PC-9 (cell line): ENCODE results near the gene TACC3. TPM values are rescaled to one million over a fixed set of nuclear protein-coding genes. Genes with fewer than 3 reads are reported as not detected.
"Not testable (repeated sequence)": the region's sequence is repeated elsewhere in the genome, so short reads cannot be mapped to it uniquely, and the experiment has no call there.

Experiments used
- BruUV-seq: library from RNA; stranded (reverse); fragments of 400-500 nt; replicated peaks from 2 replicates; lab custom pipeline; 2021; lab: Mats Ljungman, UMichigan
- CTCF ChIA-PET: fragments of 300-600 bp; sonication (Branson Sonifier 250); formaldehyde crosslinking; loops from one replicate; lab custom pipeline; 2022; ENCODE audit warnings: antibody characterized with exemption; lab: Charles Lee
- POLR2A ChIA-PET: fragments of 300-600 bp; sonication (Branson Sonifier 250); formaldehyde crosslinking; loops from one replicate; lab custom pipeline; 2022; ENCODE audit warnings: antibody characterized with exemption; ENCODE audit not compliant: unreplicated experiment; lab: Charles Lee
- DNase-seq, 2 experiments: peaks; one replicate each; pipeline versions ENCODE4 v3.0.0 to v3.0.0-alpha.2; 2015 to 2022; ENCODE audit warnings: mixed read lengths in 1 of 2
- H2AFZ ChIP-seq: fragments of 200-600 bp; sonication (generic); 2 replicates; pipeline ENCODE4 v1.8.1; 2017; ENCODE audit warnings: antibody characterized with exemption
- H3F3A ChIP-seq: fragments of 200-600 bp; sonication (generic); 2 replicates; pipeline ENCODE4 v1.8.1; 2017; ENCODE audit warnings: antibody characterized with exemption, mild to moderate bottlenecking, low read depth; ENCODE audit not compliant: insufficient read depth
- H3K27ac ChIP-seq: fragments of 200-600 bp; sonication (generic); 2 replicates; pipeline ENCODE4 v1.6.1; 2016; ENCODE audit warnings: mixed run types
- H3K27me3 ChIP-seq: fragments of 200-600 bp; sonication (generic); 2 replicates; pipeline ENCODE4 v1.6.1; 2016; ENCODE audit warnings: low read depth, mixed run types; ENCODE audit not compliant: insufficient read depth
- H3K36me3 ChIP-seq: fragments of 200-600 bp; sonication (generic); 2 replicates; pipeline ENCODE4 v1.6.1; 2016; ENCODE audit warnings: low read depth, mixed run types
- H3K4me1 ChIP-seq: fragments of 200-600 bp; sonication (generic); replicated peaks from 2 replicates; pipeline ENCODE4 v1.6.1; 2016; ENCODE audit warnings: mixed run types; ENCODE audit not compliant: insufficient read depth
- H3K4me2 ChIP-seq: fragments of 200-600 bp; sonication (generic); 2 replicates; pipeline ENCODE4 v1.6.1; 2017; ENCODE audit warnings: mixed run types
- H3K4me3 ChIP-seq: fragments of 200-600 bp; sonication (generic); 2 replicates; pipeline ENCODE4 v1.6.1; 2016; ENCODE audit warnings: mixed run types
- H3K79me2 ChIP-seq: fragments of 200-600 bp; sonication (generic); 2 replicates; pipeline ENCODE4 v1.6.1; 2017; ENCODE audit warnings: low read depth, mixed run types
- H3K9me2 ChIP-seq: fragments of 200-600 bp; sonication (generic); 2 replicates; pipeline ENCODE4 v1.8.1; 2017; ENCODE audit warnings: mild to moderate bottlenecking; ENCODE audit not compliant: insufficient read depth
- H3K9me3 ChIP-seq: fragments of 200-600 bp; sonication (generic); 2 replicates; pipeline ENCODE4 v1.8.1; 2016; ENCODE audit warnings: low read depth; ENCODE audit not compliant: insufficient read depth
- H4K20me1 ChIP-seq: fragments of 200-600 bp; sonication (generic); 2 replicates; pipeline ENCODE4 v1.8.1; 2017; ENCODE audit not compliant: insufficient read depth
- EZH2 ChIP-seq: fragments of 200-600 bp; sonication (generic); IDR thresholded peaks from 2 replicates; pipeline ENCODE4 v1.8.0; 2017; ENCODE audit warnings: antibody characterized with exemption, low read depth
- intact Hi-C: fragments of 100-400 bp; cut with micrococcal nuclease; formaldehyde crosslinking; loops from one replicate; pipeline ENCODE4 v1.10.0; 2022; ENCODE audit not compliant: unreplicated experiment
- total RNA-seq: library from RNA; stranded (reverse); gene quantifications from 2 replicates; pipeline ENCODE4 v1.2.3, GENCODE V29; 2021
- TF ChIP-seq, protein P1 (sequence below): fragments of 200-600 bp; sonication (generic); conservative IDR thresholded peaks from 2 replicates; pipeline ENCODE4 v1.6.1; 2017; ENCODE audit warnings: mixed run types, antibody characterized with exemption, mild to moderate bottlenecking, moderate library complexity

TACC3 gene
- total RNA-seq, 1 experiment from 2014 or later, result 134 TPM

DNA sequence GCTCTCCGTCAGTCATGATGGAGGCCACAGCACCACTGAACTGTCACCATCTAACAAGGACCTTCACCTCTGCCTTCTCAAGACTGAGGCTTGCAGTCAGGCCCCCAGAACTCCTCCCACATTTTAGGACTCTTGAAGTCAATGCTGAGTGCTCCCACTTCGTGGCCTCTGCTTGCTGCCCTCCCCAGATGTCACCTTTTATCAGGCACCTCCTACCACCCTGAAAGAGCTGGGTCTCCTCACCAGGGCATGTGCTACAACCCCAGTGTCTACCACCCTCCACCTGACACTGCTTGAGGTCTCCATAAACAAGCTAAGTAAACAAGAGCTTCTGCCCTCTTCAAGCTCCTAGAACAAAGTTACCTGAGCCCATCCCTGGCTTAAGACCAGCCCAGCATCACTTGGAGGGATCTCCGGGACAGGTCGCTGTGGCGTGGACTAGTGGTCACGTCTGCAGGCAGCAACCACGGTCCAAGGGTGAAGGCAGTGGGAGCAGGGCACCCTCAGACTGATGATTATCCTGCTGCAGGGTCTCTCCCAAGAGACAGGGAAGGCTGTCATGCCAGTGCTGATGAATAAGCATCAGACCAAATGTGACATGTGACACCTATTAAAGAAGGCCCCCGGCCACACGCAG is 29.5 kb upstream of the TACC3 start:
- Histone ChIP-seq H3K4me3 (no peak overlapping the region), H3K4me1 (no peaks in the 10 kb centered on the region), H3K4me2 (no peak overlapping the region), H3F3A (peaks cover 51% of the 10 kb centered on the region), H4K20me1 (no peaks in the 10 kb centered on the region; the same call in 1 of the 2 replicates), H3K36me3 (peaks cover 24% of the 10 kb centered on the region; the same call in 1 of the 2 replicates), H3K79me2 (no peaks in the 10 kb centered on the region), H3K9me2 (no peaks in the 10 kb centered on the region), H3K27me3 (no peaks in the 10 kb centered on the region), H3K9me3 (no peaks in the 10 kb centered on the region), H2AFZ (no peak overlapping the region), H3K27ac (no peak overlapping the region)
- TF ChIP-seq, protein P1, sequence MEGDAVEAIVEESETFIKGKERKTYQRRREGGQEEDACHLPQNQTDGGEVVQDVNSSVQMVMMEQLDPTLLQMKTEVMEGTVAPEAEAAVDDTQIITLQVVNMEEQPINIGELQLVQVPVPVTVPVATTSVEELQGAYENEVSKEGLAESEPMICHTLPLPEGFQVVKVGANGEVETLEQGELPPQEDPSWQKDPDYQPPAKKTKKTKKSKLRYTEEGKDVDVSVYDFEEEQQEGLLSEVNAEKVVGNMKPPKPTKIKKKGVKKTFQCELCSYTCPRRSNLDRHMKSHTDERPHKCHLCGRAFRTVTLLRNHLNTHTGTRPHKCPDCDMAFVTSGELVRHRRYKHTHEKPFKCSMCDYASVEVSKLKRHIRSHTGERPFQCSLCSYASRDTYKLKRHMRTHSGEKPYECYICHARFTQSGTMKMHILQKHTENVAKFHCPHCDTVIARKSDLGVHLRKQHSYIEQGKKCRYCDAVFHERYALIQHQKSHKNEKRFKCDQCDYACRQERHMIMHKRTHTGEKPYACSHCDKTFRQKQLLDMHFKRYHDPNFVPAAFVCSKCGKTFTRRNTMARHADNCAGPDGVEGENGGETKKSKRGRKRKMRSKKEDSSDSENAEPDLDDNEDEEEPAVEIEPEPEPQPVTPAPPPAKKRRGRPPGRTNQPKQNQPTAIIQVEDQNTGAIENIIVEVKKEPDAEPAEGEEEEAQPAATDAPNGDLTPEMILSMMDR, result no peak
- no peak for TF ChIP-seq EZH2
- no peak for DNase-seq
- intact Hi-C loops, result no loop called here
- ChIA-PET CTCF (interaction anchor here (0.5 kb wide), 1 partner anchor 12 kb away, joined by 8 read pairs; no protein-coding TSS in a partner anchor), POLR2A (no interaction called here)
- BruUV-seq, result no TSS peak

DNA sequence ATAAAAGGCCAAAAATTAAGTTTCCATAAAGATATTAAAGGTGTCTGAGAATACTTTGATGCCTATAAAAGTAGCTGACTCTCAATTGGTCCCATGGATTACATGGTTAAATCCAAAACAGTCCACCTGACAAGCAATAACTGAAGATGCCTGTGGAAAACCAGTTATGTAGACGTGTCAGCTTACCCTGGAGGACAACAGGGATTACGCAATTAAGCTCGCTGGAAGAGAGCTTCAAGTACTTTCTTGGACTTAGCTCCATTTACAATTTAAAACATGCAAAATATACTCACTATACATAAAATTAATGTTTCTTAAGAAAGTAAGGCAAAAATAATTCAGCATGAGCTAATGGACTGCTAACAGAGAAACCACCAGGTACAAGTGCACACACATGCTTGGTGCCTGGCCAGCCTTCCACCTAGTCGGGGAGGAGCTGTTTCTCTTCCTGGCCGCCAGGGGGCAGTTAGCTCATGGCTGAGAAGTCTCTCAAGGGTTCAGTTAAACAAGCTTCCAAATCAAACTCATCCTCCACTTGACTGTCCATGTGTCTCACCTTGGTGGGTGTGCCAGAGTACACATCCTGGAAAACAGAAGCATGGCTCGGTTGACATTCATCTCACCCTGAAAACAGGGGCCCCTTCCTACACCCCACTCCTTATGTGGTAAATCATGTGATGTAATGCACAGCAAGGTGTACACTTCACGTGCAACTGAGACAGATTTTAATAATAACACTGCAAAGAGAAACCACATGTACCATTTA is 28.0 kb upstream of the TACC3 start:
- Histone ChIP-seq H2AFZ (no peak overlapping the region), H4K20me1 (no peaks in the 10 kb centered on the region; the same call in 1 of the 2 replicates), H3K79me2 (no peaks in the 10 kb centered on the region), H3K4me1 (no peaks in the 10 kb centered on the region), H3K27ac (no peak overlapping the region; the same call in 1 of the 2 replicates), H3K27me3 (no peaks in the 10 kb centered on the region), H3K4me2 (no peak overlapping the region), H3K36me3 (peaks cover 26% of the 10 kb centered on the region; the same call in 1 of the 2 replicates), H3K9me3 (no peaks in the 10 kb centered on the region), H3K9me2 (no peaks in the 10 kb centered on the region), H3K4me3 (no peak overlapping the region), H3F3A (peaks cover 54% of the 10 kb centered on the region)
- TF ChIP-seq EZH2, result no peak
- TF ChIP-seq, protein P1, result peak; percentile 93
- no TSS peak for BruUV-seq
- POLR2A ChIA-PET, result interaction anchor here (0.6 to 0.7 kb wide), 2 partner anchors 28 to 34 kb away, joined by 4 read pairs; partner anchors contain the start of genes TACC3 and TMEM129
- DNase-seq, result peak; percentile 60 to 76
- CTCF ChIA-PET, result interaction anchor here (0.5 to 1.4 kb wide), 7 partner anchors 17 to 706 kb away, joined by 3 to 14 read pairs (median 4); no protein-coding TSS in a partner anchor
- intact Hi-C loops, result loop anchor here (1.0 kb wide), 2 partner anchors 33 to 117 kb away; no protein-coding TSS in a partner anchor

DNA sequence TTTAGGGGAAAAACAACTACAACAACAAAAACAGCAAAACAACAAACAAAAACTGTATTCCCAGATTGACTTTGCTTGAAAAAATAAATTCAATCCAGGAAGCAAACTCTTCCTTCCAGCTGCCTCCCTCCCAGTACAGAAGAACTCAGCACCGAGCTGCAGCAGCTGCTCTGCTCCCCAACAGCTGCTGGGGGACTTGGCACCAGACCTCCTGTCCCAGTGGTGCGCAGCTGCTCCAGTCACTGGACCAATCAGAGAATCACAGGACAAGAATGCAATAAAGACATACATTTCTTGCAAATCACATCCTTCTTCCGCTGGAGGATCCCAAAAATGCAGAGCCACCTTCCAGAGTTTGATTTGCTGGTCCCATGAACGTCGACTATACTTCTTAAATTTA is 25.4 kb upstream of the TACC3 start:
- ChIA-PET CTCF (no interaction called here), POLR2A (no interaction called here)
- no peak for TF ChIP-seq EZH2
- TF ChIP-seq, protein P1, result no peak

DNA sequence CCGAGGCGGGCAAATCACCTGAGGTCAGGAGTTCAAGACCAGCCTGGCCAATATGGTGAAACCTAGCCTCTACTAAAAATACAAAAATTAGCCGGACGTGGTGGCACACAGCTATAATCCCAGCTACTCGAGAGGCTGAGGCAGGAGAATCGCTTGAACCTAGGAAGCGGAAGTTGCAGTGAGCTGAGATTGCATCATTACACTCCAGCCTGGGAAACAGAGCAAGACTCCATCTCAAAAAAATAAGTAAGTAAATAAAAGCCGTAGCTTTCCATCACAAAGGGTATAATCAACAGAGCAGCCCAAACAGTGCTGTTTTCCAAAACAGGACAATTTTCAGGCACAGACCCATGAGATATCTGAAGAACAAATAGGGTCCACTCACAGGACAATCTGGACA is 19.6 kb upstream of the TACC3 start:
- CTCF ChIA-PET, H3K4me2 ChIP-seq, DNase-seq, H3K4me1 ChIP-seq, H3K27me3 ChIP-seq, BruUV-seq, H3K4me3 ChIP-seq, H3K9me3 ChIP-seq, H3K27ac ChIP-seq, H2AFZ ChIP-seq, H3K9me2 ChIP-seq, POLR2A ChIA-PET, intact Hi-C loops: not testable (repeated sequence)
- Histone ChIP-seq H4K20me1 (peaks cover 30% of the 10 kb centered on the region), H3F3A (peaks cover 34% of the 10 kb centered on the region; the same call in 1 of the 2 replicates), H3K36me3 (peaks cover 28% of the 10 kb centered on the region), H3K79me2 (peaks cover 58% of the 10 kb centered on the region)

More for the DNA sequence above, 25.4 kb upstream of the TACC3 start:
- Histone ChIP-seq H3K9me2 (no peaks in the 10 kb centered on the region), H3K4me1 (no peaks in the 10 kb centered on the region), H3K4me3 (no peak overlapping the region), H3K27ac (no peak overlapping the region), H3K79me2 (0 out of 2 replicates have a peak, but pooled peaks cover 8% of the 10 kb centered on the region), H3K9me3 (no peaks in the 10 kb centered on the region), H3K36me3 (peaks cover 44% of the 10 kb centered on the region), H4K20me1 (no peaks in the 10 kb centered on the region; the same call in 1 of the 2 replicates), H2AFZ (no peak overlapping the region), H3K27me3 (no peaks in the 10 kb centered on the region), H3F3A (peaks cover 59% of the 10 kb centered on the region), H3K4me2 (no peak overlapping the region)
- no TSS peak for BruUV-seq
- DNase-seq, result no peak
- intact Hi-C loops, result no loop called here
